Measurements from ENCODE around the gene CDH4.

GRCh38 chr20:61454053-61454452 lies 202.0 kb downstream of the CDH4 start:
- TF ChIP-seq, protein P1, sequence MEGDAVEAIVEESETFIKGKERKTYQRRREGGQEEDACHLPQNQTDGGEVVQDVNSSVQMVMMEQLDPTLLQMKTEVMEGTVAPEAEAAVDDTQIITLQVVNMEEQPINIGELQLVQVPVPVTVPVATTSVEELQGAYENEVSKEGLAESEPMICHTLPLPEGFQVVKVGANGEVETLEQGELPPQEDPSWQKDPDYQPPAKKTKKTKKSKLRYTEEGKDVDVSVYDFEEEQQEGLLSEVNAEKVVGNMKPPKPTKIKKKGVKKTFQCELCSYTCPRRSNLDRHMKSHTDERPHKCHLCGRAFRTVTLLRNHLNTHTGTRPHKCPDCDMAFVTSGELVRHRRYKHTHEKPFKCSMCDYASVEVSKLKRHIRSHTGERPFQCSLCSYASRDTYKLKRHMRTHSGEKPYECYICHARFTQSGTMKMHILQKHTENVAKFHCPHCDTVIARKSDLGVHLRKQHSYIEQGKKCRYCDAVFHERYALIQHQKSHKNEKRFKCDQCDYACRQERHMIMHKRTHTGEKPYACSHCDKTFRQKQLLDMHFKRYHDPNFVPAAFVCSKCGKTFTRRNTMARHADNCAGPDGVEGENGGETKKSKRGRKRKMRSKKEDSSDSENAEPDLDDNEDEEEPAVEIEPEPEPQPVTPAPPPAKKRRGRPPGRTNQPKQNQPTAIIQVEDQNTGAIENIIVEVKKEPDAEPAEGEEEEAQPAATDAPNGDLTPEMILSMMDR (conservative IDR thresholded peaks at IDR 0.05): no peak
- TF ChIP-seq ZFX (IDR thresholded peaks at IDR 0.05): no peak

All from C4-2B (cell line).